Panc1 (cell line): ENCODE data around the gene DSG3. TPM values are rescaled to one million over a fixed set of nuclear protein-coding genes. Genes with fewer than 3 reads are reported as not detected.

ENCODE experiments used
- ATAC-seq: fragments of 200-7000 bp; cut with Tn5 transposase; 2 replicates; pipeline ENCODE4 v1.9.1; 2020; ENCODE audit warnings: mild to moderate bottlenecking, moderate library complexity
- BruUV-seq: library from RNA; stranded (reverse); fragments of 400-500 nt; replicated peaks from 2 replicates; lab custom pipeline; 2021; lab: Mats Ljungman, UMichigan
- CTCF ChIA-PET: fragments of 300-600 bp; sonication (Branson Sonifier 250); formaldehyde crosslinking; loops from one replicate; lab custom pipeline; 2022; ENCODE audit warnings: antibody characterized with exemption; lab: Charles Lee
- POLR2A ChIA-PET: fragments of 300-600 bp; sonication (Branson Sonifier 250); formaldehyde crosslinking; loops from one replicate; lab custom pipeline; 2022; ENCODE audit warnings: antibody characterized with exemption; lab: Charles Lee
- DNase-seq: peaks from one replicate; pipeline ENCODE4 v3.0.0-alpha.2; 2010; ENCODE audit warnings: low read depth, low spot score
- H3K27ac ChIP-seq: 2 replicates; pipeline ENCODE4 v1.5.1; 2011; ENCODE audit warnings: mild to moderate bottlenecking, low read length, inconsistent platforms
- H3K27me3 ChIP-seq: fragments of 200-500 bp; sonication (Bioruptor generic); 2 replicates; pipeline ENCODE4 v1.6.0; 2014; ENCODE audit warnings: low read length, inconsistent platforms; ENCODE audit not compliant: control insufficient read depth, insufficient read depth
- H3K36me3 ChIP-seq: fragments of 200-500 bp; sonication (Bioruptor generic); 2 replicates; pipeline ENCODE4 v1.5.1; 2014; ENCODE audit warnings: inconsistent platforms, mild to moderate bottlenecking, low read length, moderate library complexity; ENCODE audit not compliant: control insufficient read depth, insufficient read depth
- H3K4me1 ChIP-seq: 2 replicates; pipeline ENCODE4 v1.5.1; 2011; ENCODE audit warnings: inconsistent platforms, mild to moderate bottlenecking, low read length, moderate library complexity; ENCODE audit not compliant: control insufficient read depth, insufficient read depth
- H3K4me3 ChIP-seq, 2 experiments: 2 replicates each; pipeline ENCODE4 v1.5.1; 2011 to 2012; ENCODE audit warnings: low read depth in 2 of 2, low read length in 2 of 2, mild to moderate bottlenecking in 2 of 2, inconsistent platforms in 1 of 2, moderate library complexity in 1 of 2
- H3K9me3 ChIP-seq: fragments of 200-500 bp; sonication (Bioruptor generic); 2 replicates; pipeline ENCODE4 v1.5.1; 2014; ENCODE audit warnings: low read depth, mild to moderate bottlenecking, inconsistent platforms, low read length, moderate library complexity; ENCODE audit not compliant: control insufficient read depth, insufficient read depth
- POLR2AphosphoS5 ChIP-seq: IDR thresholded peaks from 2 replicates; pipeline ENCODE4 v1.6.1; 2012; ENCODE audit warnings: mild to moderate bottlenecking, low read depth, low read length, moderate library complexity
- SIN3A ChIP-seq: IDR thresholded peaks from 2 replicates; pipeline ENCODE4 v1.6.1; 2012; ENCODE audit warnings: low read depth, mild to moderate bottlenecking, low read length, moderate library complexity, borderline replicate concordance; ENCODE audit not compliant: insufficient read depth
- TCF7L2 ChIP-seq: IDR thresholded peaks from 2 replicates; pipeline ENCODE4 v1.6.1; 2011; ENCODE audit warnings: mild to moderate bottlenecking, low read depth, low read length, inconsistent platforms
- in situ Hi-C: cut with HindIII; loops from 2 replicates; pipeline ENCODE4 v1.10.0; 2016; ENCODE audit warnings: low sequenced_read_pairs, low pct_unique_long_range_greater_than_20kb
- intact Hi-C: fragments of 100-400 bp; cut with micrococcal nuclease; formaldehyde crosslinking; loops from one replicate; pipeline ENCODE4 v1.10.0; 2022; ENCODE audit not compliant: unreplicated experiment
- total RNA-seq: library from RNA; stranded (reverse); gene quantifications from one replicate; pipeline ENCODE4 v1.2.1, GENCODE V29; 2021; ENCODE audit not compliant: unreplicated experiment
- TF ChIP-seq, protein P1 (sequence below), 2 experiments: IDR thresholded peaks; 2 replicates each; pipeline ENCODE4 v1.6.1; 2011 to 2012; ENCODE audit warnings: low read depth in 2 of 2, control low read depth in 1 of 2, low read length in 1 of 2, mild to moderate bottlenecking in 1 of 2, moderate library complexity in 1 of 2; ENCODE audit not compliant: insufficient read depth in 1 of 2
- TF ChIP-seq, protein P2 (sequence below): fragments of 450-650 bp; IDR thresholded peaks from 2 replicates; pipeline ENCODE4 v1.5.1; 2017; ENCODE audit warnings: mild to moderate bottlenecking

The DSG3 gene
- total RNA-seq, 1 experiment from 2014 or later = 0.03 TPM

GRCh38 chr18:31487246-31488015 lies 39.9 kb downstream of the DSG3 start:
- ChIA-PET POLR2A (no interaction called here), CTCF (no interaction called here)
- H3K4me1 ChIP-seq = no peaks in the 10 kb centered on the region
- ATAC-seq = no peak
- BruUV-seq = no TSS peak
- intact Hi-C loops (no loop called here), in situ Hi-C loops (no loop called here)
- TF ChIP-seq, protein P1, sequence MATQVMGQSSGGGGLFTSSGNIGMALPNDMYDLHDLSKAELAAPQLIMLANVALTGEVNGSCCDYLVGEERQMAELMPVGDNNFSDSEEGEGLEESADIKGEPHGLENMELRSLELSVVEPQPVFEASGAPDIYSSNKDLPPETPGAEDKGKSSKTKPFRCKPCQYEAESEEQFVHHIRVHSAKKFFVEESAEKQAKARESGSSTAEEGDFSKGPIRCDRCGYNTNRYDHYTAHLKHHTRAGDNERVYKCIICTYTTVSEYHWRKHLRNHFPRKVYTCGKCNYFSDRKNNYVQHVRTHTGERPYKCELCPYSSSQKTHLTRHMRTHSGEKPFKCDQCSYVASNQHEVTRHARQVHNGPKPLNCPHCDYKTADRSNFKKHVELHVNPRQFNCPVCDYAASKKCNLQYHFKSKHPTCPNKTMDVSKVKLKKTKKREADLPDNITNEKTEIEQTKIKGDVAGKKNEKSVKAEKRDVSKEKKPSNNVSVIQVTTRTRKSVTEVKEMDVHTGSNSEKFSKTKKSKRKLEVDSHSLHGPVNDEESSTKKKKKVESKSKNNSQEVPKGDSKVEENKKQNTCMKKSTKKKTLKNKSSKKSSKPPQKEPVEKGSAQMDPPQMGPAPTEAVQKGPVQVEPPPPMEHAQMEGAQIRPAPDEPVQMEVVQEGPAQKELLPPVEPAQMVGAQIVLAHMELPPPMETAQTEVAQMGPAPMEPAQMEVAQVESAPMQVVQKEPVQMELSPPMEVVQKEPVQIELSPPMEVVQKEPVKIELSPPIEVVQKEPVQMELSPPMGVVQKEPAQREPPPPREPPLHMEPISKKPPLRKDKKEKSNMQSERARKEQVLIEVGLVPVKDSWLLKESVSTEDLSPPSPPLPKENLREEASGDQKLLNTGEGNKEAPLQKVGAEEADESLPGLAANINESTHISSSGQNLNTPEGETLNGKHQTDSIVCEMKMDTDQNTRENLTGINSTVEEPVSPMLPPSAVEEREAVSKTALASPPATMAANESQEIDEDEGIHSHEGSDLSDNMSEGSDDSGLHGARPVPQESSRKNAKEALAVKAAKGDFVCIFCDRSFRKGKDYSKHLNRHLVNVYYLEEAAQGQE (IDR thresholded peaks at IDR 0.05; ENCODE audit: insufficient read depth in 1 of 2, low read depth in 2 of 2, low read length in 1 of 2) = no peak
- no peak for TF ChIP-seq TCF7L2
- TF ChIP-seq SIN3A = no peak
- TF ChIP-seq, protein P2, sequence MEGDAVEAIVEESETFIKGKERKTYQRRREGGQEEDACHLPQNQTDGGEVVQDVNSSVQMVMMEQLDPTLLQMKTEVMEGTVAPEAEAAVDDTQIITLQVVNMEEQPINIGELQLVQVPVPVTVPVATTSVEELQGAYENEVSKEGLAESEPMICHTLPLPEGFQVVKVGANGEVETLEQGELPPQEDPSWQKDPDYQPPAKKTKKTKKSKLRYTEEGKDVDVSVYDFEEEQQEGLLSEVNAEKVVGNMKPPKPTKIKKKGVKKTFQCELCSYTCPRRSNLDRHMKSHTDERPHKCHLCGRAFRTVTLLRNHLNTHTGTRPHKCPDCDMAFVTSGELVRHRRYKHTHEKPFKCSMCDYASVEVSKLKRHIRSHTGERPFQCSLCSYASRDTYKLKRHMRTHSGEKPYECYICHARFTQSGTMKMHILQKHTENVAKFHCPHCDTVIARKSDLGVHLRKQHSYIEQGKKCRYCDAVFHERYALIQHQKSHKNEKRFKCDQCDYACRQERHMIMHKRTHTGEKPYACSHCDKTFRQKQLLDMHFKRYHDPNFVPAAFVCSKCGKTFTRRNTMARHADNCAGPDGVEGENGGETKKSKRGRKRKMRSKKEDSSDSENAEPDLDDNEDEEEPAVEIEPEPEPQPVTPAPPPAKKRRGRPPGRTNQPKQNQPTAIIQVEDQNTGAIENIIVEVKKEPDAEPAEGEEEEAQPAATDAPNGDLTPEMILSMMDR = no peak
- no peak for TF ChIP-seq POLR2AphosphoS5
- H3K27ac ChIP-seq = no peak overlapping the region
- H3K36me3 ChIP-seq = no peaks in the 10 kb centered on the region
- H3K27me3 ChIP-seq = no peaks in the 10 kb centered on the region
- H3K9me3 ChIP-seq = no peaks in the 10 kb centered on the region
- DNase-seq = no peak
- no peak overlapping the region for H3K4me3 ChIP-seq

DNA sequence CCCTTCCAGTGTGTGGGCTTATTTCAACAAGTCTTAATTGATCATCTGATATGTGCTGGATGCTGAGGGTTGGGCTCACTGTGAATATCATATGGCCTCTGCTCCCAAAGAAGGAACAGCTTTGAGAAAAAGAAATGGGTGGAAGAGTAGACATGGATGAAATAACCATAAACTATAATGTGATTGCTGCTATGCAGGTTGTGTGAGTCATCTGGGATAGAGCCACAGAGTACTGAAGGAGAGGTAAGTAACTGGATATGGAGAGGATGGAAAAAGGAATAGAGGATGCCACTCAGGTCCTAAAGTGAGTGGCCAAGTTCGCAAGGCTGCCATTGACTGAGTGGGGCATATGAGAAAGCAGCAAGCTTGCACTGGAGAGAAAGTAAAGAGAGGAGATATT lies 41.8 kb downstream of the DSG3 start:
- POLR2A ChIA-PET = no interaction called here
- Histone ChIP-seq H3K4me3 (no peak overlapping the region), H3K27ac (no peak overlapping the region), H3K36me3 (no peaks in the 10 kb centered on the region), H3K9me3 (no peaks in the 10 kb centered on the region), H3K4me1 (no peaks in the 10 kb centered on the region), H3K27me3 (no peaks in the 10 kb centered on the region)
- in situ Hi-C loops = no loop called here
- no TSS peak for BruUV-seq
- no peak for ATAC-seq
- intact Hi-C loops = no loop called here
- CTCF ChIA-PET = no interaction called here
- TF ChIP-seq POLR2AphosphoS5 = no peak
- TF ChIP-seq TCF7L2 = no peak
- TF ChIP-seq, protein P2 = no peak
- TF ChIP-seq SIN3A = no peak
- TF ChIP-seq, protein P1 (IDR thresholded peaks at IDR 0.05; ENCODE audit: insufficient read depth in 1 of 2, low read depth in 2 of 2, low read length in 1 of 2) = no peak
- DNase-seq = no peak
